GM23338 (cell line): ENCODE measurements around the gene CLEC7A.

ENCODE experiments used
- CREB1 ChIP-seq: fragments of 250-450 bp; sonication (Bioruptor Pico); IDR thresholded peaks from 2 replicates; pipeline ENCODE4 v1.5.0; 2020; ENCODE audit warnings: low read depth, mild to moderate bottlenecking, moderate library complexity
- EZH2 ChIP-seq: fragments of 200-600 bp; sonication (generic); IDR thresholded peaks from one replicate; pipeline ENCODE4 v1.8.0; 2017; ENCODE audit warnings: antibody characterized with exemption, mild to moderate bottlenecking, low read depth; ENCODE audit not compliant: unreplicated experiment
- EZH2phosphoT487 ChIP-seq: fragments of 200-600 bp; sonication (generic); IDR thresholded peaks from one replicate; pipeline ENCODE4 v1.8.1; 2018; ENCODE audit warnings: antibody characterized with exemption; ENCODE audit not compliant: unreplicated experiment
- POLR2AphosphoS5 ChIP-seq: IDR thresholded peaks from 2 replicates; pipeline ENCODE4 v1.6.1; 2016; ENCODE audit warnings: antibody characterized with exemption, low read depth
- ZNF114 ChIP-seq: fragments of 250-450 bp; sonication (Bioruptor Pico); IDR thresholded peaks from 2 replicates; pipeline ENCODE4 v1.5.0; 2020; ENCODE audit warnings: mild to moderate bottlenecking, moderate library complexity
- TF ChIP-seq, protein P1 (sequence below), 2 experiments: fragments of 200-600 bp in 1 of 2; sonication (generic) in 1 of 2; conservative IDR thresholded peaks; 2 replicates each; pipeline versions ENCODE4 v1.5.1 to v1.6.1; 2016 to 2017; ENCODE audit warnings: antibody characterized with exemption in 2 of 2, low read depth in 2 of 2, mild to moderate bottlenecking in 2 of 2, moderate library complexity in 1 of 2
- TF ChIP-seq, protein P2 (sequence below): IDR thresholded peaks from one replicate; pipeline ENCODE4 v1.6.1; 2018; ENCODE audit warnings: antibody characterized with exemption; ENCODE audit not compliant: unreplicated experiment
- TF ChIP-seq, protein P3 (sequence below): IDR thresholded peaks from 2 replicates; pipeline ENCODE4 v1.6.1; 2016; ENCODE audit warnings: antibody characterized with exemption

DNA sequence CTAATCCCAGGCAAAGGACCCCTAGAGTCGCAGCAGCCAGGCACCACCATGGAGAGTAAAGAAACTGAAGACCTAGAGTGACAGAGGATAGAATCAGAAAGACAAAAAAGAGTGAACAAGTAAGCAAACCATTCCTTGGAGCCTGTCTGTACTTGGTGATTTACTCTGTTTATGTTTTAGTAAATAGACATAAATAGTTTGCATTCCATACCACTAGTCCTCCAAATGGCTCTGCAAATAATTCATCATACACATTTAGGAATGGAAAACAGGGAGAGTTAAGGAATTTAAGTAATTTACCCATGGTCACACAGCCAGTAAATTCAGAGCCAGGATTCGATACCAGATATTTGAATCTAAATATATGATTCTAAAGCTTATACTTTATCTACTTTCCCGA is 39.1 kb upstream of the CLEC7A start:
- TF ChIP-seq CREB1 (CRISPR knock-in tag) (no peak), POLR2AphosphoS5 (no peak), ZNF114 (CRISPR knock-in tag) (no peak), EZH2 (no peak), EZH2phosphoT487 (no peak)
- TF ChIP-seq, protein P1, sequence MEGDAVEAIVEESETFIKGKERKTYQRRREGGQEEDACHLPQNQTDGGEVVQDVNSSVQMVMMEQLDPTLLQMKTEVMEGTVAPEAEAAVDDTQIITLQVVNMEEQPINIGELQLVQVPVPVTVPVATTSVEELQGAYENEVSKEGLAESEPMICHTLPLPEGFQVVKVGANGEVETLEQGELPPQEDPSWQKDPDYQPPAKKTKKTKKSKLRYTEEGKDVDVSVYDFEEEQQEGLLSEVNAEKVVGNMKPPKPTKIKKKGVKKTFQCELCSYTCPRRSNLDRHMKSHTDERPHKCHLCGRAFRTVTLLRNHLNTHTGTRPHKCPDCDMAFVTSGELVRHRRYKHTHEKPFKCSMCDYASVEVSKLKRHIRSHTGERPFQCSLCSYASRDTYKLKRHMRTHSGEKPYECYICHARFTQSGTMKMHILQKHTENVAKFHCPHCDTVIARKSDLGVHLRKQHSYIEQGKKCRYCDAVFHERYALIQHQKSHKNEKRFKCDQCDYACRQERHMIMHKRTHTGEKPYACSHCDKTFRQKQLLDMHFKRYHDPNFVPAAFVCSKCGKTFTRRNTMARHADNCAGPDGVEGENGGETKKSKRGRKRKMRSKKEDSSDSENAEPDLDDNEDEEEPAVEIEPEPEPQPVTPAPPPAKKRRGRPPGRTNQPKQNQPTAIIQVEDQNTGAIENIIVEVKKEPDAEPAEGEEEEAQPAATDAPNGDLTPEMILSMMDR (conservative IDR thresholded peaks at IDR 0.05; ENCODE audit: low read depth in 2 of 2) = no peak
- TF ChIP-seq, protein P2, sequence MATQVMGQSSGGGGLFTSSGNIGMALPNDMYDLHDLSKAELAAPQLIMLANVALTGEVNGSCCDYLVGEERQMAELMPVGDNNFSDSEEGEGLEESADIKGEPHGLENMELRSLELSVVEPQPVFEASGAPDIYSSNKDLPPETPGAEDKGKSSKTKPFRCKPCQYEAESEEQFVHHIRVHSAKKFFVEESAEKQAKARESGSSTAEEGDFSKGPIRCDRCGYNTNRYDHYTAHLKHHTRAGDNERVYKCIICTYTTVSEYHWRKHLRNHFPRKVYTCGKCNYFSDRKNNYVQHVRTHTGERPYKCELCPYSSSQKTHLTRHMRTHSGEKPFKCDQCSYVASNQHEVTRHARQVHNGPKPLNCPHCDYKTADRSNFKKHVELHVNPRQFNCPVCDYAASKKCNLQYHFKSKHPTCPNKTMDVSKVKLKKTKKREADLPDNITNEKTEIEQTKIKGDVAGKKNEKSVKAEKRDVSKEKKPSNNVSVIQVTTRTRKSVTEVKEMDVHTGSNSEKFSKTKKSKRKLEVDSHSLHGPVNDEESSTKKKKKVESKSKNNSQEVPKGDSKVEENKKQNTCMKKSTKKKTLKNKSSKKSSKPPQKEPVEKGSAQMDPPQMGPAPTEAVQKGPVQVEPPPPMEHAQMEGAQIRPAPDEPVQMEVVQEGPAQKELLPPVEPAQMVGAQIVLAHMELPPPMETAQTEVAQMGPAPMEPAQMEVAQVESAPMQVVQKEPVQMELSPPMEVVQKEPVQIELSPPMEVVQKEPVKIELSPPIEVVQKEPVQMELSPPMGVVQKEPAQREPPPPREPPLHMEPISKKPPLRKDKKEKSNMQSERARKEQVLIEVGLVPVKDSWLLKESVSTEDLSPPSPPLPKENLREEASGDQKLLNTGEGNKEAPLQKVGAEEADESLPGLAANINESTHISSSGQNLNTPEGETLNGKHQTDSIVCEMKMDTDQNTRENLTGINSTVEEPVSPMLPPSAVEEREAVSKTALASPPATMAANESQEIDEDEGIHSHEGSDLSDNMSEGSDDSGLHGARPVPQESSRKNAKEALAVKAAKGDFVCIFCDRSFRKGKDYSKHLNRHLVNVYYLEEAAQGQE = no peak
- TF ChIP-seq, protein P3, sequence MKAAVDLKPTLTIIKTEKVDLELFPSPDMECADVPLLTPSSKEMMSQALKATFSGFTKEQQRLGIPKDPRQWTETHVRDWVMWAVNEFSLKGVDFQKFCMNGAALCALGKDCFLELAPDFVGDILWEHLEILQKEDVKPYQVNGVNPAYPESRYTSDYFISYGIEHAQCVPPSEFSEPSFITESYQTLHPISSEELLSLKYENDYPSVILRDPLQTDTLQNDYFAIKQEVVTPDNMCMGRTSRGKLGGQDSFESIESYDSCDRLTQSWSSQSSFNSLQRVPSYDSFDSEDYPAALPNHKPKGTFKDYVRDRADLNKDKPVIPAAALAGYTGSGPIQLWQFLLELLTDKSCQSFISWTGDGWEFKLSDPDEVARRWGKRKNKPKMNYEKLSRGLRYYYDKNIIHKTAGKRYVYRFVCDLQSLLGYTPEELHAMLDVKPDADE = no peak
